Spleen (tissue), 7 donors: ENCODE data around the gene RCL1.

Experiments used
- CTCF ChIP-seq, 11 experiments: fragments of 200-600 bp in 7 of 11; fragments of 450-650 bp in 4 of 11; sonication (generic) in 4 of 11; IDR thresholded peaks in 8 of 11; conservative IDR thresholded peaks in 3 of 11; 1 replicate in 7 of 11; 2 replicates in 4 of 11; pipeline versions ENCODE4 v1.4.0 to v1.8.0; 2016 to 2021; ENCODE audit warnings: antibody characterized with exemption in 11 of 11, inconsistent platforms in 4 of 11, mild to moderate bottlenecking in 1 of 11
- POLR2A ChIP-seq, 3 donors: fragments of 450-650 bp; IDR thresholded peaks; one replicate each; pipeline ENCODE4 v1.5.1; 2017; ENCODE audit warnings: antibody characterized with exemption in 3 of 3, mild to moderate bottlenecking in 1 of 3
- POLR2AphosphoS5 ChIP-seq, 3 donors: sonication (generic); formaldehyde crosslinking; IDR thresholded peaks; one replicate each; pipeline ENCODE4 v1.5.1; 2017; ENCODE audit warnings: antibody characterized with exemption in 3 of 3
- donor health status: DM: no; HTN: no; CAD: no; lungs with moderate emphysema.
- donor health status: DM: no; HTN: no; CAD: no.
- donor health status: DM: no; HTN: no; CAD: no.

GRCh38 chr9:4743131-4743875, 49.4 kb upstream of the RCL1 start:
- no peak for TF ChIP-seq CTCF (IDR thresholded peaks at IDR 0.05 in 8 of 11, conservative IDR thresholded peaks at IDR 0.05 in 3 of 11)
- TF ChIP-seq POLR2A (IDR thresholded peaks at IDR 0.05), result no peak
- TF ChIP-seq POLR2AphosphoS5 (IDR thresholded peaks at IDR 0.05), result no peak
